Stimulated activated CD8-positive, alpha-beta memory T cell treated with anti-CD3 and anti-CD28 coated beads, Interleukin-4, amount 100 ng/mL, for 1 hour (primary cell): ENCODE results near the gene NXPE4.
"Not testable (repeated sequence)": the region's sequence is repeated elsewhere in the genome, so short reads cannot be mapped to it uniquely, and the experiment has no call there.

Experiments used
- DNase-seq, 2 donors: peaks; one replicate each; pipeline ENCODE4 v3.0.0-alpha.2; 2020; ENCODE audit warnings: low read depth in 2 of 2, low spot score in 1 of 2

The NXPE4 gene

GRCh38 chr11:114610984-114611944 lies 15.7 kb upstream of the NXPE4 start:
- no peak for DNase-seq

GRCh38 chr11:114610550-114610949 lies 15.0 kb upstream of the NXPE4 start:
- DNase-seq: no peak

DNA sequence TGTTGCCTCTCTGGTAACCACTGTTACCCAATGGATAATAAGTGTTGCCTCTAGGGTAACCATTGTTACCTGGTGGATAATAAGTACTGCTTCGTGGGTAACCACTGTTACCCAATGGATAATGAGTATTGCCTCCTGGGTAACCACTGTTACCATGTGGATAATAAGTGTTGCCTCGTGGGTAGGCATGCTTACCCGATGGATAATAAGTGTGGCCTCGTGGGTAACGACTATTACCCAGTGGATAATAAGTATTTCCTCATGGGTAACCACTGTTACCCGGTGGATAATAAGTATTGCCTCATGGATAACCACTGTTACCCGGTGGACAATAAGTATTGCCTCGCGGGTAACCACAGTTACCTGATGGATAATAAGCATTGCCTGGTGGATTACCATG lies 13.8 kb upstream of the NXPE4 start:
- DNase-seq: no peak

DNA sequence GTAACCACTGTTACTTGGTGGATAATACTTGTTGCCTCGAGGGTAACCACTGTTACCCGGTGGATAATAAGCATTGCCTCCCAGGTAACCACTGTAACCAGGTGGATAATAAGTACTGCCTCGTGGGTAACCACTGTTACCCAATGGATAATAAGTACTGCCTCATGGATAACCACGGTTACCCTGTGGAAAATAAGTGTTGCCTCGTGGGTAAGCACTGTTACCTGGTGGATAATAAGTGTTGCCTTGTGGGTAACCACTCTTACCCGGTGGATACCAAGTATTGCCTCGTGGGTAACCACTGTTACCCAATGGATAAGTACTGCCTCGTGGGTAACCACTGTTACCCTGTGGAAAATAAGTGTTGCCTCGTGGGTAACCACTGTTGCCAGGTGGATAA lies 13.0 kb upstream of the NXPE4 start:
- not testable (repeated sequence) for DNase-seq

GRCh38 chr11:114607753-114608459 lies 12.3 kb upstream of the NXPE4 start:
- DNase-seq: no peak

- DNase-seq: not testable (repeated sequence)
Measured at GRCh38 chr11:114606802-114607075, 11.2 kb upstream of the NXPE4 start.

DNA sequence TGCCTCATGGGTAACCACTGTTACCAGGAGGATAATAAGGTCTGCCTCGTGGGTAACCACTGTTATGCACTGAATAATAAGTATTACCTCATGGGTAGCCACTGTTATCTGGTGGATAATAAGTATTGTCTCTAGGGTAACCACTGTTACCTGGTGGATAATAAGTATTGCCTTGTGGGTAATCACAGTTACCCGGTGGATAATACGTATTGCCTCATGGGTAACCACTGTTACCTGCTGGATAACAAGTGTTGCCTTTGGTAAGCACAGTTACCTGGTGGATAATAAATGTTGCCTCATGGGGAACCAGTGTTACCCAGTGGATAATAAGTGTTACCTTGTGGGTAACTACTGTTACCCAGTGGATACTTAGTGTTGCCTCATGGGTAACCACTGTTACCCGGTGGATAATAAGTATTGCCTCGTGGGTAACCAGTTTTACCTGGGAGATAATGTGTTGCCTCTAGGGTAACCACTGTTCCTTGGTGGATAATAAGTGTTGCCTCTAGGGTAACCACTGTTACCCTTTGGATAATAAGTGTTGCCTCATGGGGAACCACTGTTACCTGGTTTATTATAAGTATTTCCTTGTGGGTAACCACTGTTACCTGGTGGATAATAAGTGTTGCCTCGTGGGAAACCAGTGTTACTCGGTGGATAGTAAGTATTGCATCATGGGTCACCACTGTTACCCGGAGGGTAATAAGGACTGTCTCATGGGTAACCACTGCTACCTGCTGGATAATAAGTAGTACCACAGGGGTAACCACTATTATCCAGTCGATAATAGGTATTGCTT lies 10.6 kb upstream of the NXPE4 start:
- DNase-seq: no peak

GRCh38 chr11:114605370-114605769 lies 9.8 kb upstream of the NXPE4 start:
- no peak for DNase-seq

GRCh38 chr11:114604886-114605285 lies 9.3 kb upstream of the NXPE4 start:
- no peak for DNase-seq

- no peak for DNase-seq
Measured at GRCh38 chr11:114604179-114604813, 8.7 kb upstream of the NXPE4 start.

- not testable (repeated sequence) for DNase-seq
Measured at GRCh38 chr11:114603151-114603550, 7.6 kb upstream of the NXPE4 start.

DNA sequence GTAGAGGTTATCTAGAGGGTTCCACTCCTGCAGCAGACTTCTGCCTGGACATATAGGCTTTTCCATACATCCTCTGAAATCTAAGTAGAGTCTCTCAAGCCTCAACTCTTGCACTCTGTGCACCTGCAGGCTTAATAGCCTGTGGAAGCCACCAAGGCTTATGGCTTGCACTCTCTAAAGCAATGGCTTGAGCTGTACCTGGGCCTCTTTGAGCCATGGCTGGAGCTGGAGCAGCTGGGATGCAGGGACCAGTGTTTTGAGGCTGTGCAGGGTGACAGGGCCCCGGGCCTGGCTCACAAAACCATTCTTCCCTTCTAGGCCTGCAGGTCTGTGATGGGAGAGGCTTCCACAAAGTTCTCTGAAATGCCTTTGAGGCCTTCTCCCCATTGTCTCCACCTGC lies 2.9 kb upstream of the NXPE4 start:
- DNase-seq: no peak

- no peak for DNase-seq
Measured at GRCh38 chr11:114596175-114596919, 761 bp upstream of the NXPE4 start.

- DNase-seq: no peak
Measured at GRCh38 chr11:114594703-114595102, 883 bp downstream of the NXPE4 start.

DNA sequence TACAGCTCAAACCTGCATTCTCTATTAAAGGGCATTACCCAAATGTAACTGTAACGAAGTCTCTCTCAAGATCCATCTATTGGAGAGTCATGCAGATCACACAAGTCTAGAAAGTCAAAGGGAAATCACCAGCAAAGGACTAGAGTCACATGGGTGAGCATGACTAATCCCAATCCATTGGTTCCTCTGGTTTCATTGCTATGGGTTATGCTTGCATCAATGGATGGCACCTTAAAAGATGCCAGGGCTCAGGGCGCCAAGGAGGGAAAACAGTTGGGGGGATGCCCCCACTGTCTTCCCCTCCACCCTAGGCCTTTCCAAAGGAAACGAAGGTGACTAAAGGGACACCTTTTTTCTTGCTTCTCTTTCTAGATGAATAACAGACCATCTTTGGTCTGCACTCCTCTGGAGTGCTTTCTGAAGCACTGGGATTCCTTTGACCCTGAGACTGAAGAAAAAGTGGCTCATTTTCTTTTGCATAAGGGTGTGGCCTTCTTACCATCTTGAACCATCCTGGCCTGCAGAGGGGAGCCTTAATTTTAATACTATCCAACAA lies 8.1 kb downstream of the NXPE4 start:
- DNase-seq: no peak

- no peak for DNase-seq
Measured at GRCh38 chr11:114586797-114587196, 8.8 kb downstream of the NXPE4 start.

DNA sequence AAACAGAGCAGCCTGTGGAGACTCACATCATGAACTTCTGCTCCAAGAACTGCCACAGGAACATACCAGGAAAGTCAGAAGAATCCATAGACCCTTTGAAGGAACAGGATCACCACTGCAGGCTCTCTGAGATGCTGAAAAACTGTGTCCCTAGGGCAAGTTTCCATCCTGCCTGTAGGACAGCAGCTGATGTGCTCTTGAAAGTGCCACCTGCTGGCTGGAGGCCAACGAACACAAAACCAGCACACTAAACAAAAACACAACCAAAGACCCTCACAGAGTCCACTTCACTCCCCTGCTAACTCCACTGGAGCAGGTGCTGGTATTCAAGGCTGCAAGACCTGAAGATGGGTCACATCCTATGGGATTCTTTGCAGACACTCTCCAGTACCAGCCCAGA lies 23.9 kb downstream of the NXPE4 start:
- DNase-seq: no peak

DNA sequence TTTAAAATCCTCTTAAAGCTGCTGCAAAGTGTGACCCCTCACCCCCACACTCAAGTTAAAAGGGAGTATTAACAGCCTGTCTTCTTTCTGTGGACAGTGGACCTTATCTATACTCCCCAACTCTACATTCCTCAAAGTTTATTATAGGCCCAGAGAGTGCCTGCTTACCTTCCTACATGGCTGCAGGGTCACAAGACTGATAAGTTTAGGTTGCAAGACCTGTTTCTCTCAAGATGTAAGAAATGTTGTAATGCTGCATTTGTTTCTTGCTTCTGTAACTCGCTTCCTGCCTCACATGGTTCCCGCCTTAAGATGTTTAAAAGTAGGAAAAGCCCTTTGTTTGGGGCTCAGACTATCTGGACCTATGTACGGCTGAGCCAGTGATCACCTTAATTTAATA lies 25.8 kb downstream of the NXPE4 start:
- DNase-seq: no peak

DNA sequence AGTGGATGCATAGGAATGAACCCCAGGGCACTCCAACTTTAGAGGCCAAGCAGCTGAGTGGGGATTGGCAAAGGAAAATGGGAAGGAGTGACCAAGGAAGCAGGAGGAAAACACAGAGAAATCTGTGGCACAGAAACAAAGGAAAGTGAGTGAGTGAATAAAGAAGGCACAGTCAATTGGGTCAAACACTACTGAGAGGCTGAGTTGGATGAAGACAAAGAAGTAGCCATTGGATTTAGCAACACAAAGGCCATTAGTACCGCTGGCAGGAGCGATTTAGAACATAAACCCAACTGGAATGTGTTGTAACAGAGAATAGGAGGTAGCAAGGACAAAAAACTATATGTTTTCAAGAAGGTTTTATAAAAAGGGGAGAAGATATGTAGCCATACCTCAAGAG lies 29.3 kb downstream of the NXPE4 start:
- no peak for DNase-seq

- no peak for DNase-seq
Measured at GRCh38 chr11:114564831-114565230, 30.8 kb downstream of the NXPE4 start.
